IMR-90 (cell line): ENCODE measurements around the gene RAB25. TPM values are rescaled to one million over a fixed set of nuclear protein-coding genes. Genes with fewer than 3 reads are reported as not detected.

Experiments
- ATAC-seq: fragments of 200-7000 bp; cut with Tn5 transposase; 2 replicates; pipeline ENCODE4 v1.9.1; 2020; ENCODE audit warnings: low read depth, mild to moderate bottlenecking, moderate library complexity
- BruUV-seq: library from RNA; stranded (reverse); fragments of 400-500 nt; replicated peaks from 2 replicates; lab custom pipeline; 2021; lab: Mats Ljungman, UMichigan
- CTCF ChIA-PET: fragments of 300-600 bp; formaldehyde crosslinking; extraction: SDS; loops from one replicate; lab custom pipeline; 2021; ENCODE audit warnings: antibody characterized with exemption; lab: Yijun Ruan, JAX
- POLR2A ChIA-PET: fragments of 300-600 bp; sonication (Branson Sonifier 250); formaldehyde crosslinking; loops from one replicate; lab custom pipeline; 2022; ENCODE audit warnings: antibody characterized with exemption; ENCODE audit not compliant: unreplicated experiment; lab: Charles Lee
- DNase-seq: peaks from one replicate; pipeline ENCODE4 v3.0.0; 2013
- H2AFZ ChIP-seq: replicated peaks from 2 replicates; pipeline ENCODE3; 2013; ENCODE audit warnings: low read length, mild to moderate bottlenecking; ENCODE audit not compliant: poor library complexity
- H2AK5ac ChIP-seq: 2 replicates; pipeline ENCODE4 v1.6.1; 2013; ENCODE audit warnings: low read depth, low read length, inconsistent platforms
- H2AK9ac ChIP-seq: replicated peaks from 2 replicates; pipeline ENCODE3; 2013; ENCODE audit warnings: mild to moderate bottlenecking, low read depth, low read length, moderate library complexity; ENCODE audit not compliant: poor library complexity
- H2BK120ac ChIP-seq: 2 replicates; pipeline ENCODE4 v1.6.1; 2013; ENCODE audit warnings: low read depth, low read length, inconsistent platforms
- H2BK15ac ChIP-seq: 3 replicates; pipeline ENCODE4 v1.6.1; 2013; ENCODE audit warnings: low read depth, low read length, inconsistent platforms
- H2BK20ac ChIP-seq: 2 replicates; pipeline ENCODE4 v1.6.1; 2013; ENCODE audit warnings: low read depth, mild to moderate bottlenecking, inconsistent platforms, low read length, moderate library complexity
- H2BK5ac ChIP-seq: 2 replicates; pipeline ENCODE4 v1.6.1; 2013; ENCODE audit warnings: mild to moderate bottlenecking, low read depth, low read length, inconsistent platforms; ENCODE audit not compliant: poor library complexity, severe bottlenecking
- H3K14ac ChIP-seq: replicated peaks from 2 replicates; pipeline ENCODE4 v1.6.1; 2013; ENCODE audit warnings: low read depth, low read length, inconsistent platforms
- H3K18ac ChIP-seq: 2 replicates; pipeline ENCODE4 v1.6.1; 2013; ENCODE audit warnings: low read depth, low read length, control low read depth
- H3K23ac ChIP-seq: 2 replicates; pipeline ENCODE4 v1.6.1; 2013; ENCODE audit warnings: low read depth, low read length, inconsistent platforms
- H3K27ac ChIP-seq: 2 replicates; pipeline ENCODE4 v1.5.1; 2013; ENCODE audit warnings: mild to moderate bottlenecking, control low read depth, low read length; ENCODE audit not compliant: insufficient read depth
- H3K27me3 ChIP-seq: 2 replicates; pipeline ENCODE4 v1.6.1; 2013; ENCODE audit warnings: low read length; ENCODE audit not compliant: control insufficient read depth, insufficient read depth
- H3K36me3 ChIP-seq: 2 replicates; pipeline ENCODE4 v1.6.1; 2013; ENCODE audit warnings: low read length, mixed read lengths; ENCODE audit not compliant: control insufficient read depth, insufficient read depth
- H3K4ac ChIP-seq: 2 replicates; pipeline ENCODE4 v1.6.1; 2013; ENCODE audit warnings: low read depth, low read length, inconsistent platforms
- H3K4me1 ChIP-seq: 2 replicates; pipeline ENCODE4 v1.6.1; 2013; ENCODE audit warnings: low read length, mixed read lengths; ENCODE audit not compliant: control insufficient read depth, insufficient read depth
- H3K4me2 ChIP-seq: 2 replicates; pipeline ENCODE4 v1.6.1; 2013; ENCODE audit warnings: low read depth, mild to moderate bottlenecking, control low read depth, low read length, moderate library complexity
- H3K4me3 ChIP-seq: 2 replicates; pipeline ENCODE4 v1.5.1; 2013; ENCODE audit warnings: low read depth, mild to moderate bottlenecking, control low read depth, low read length, moderate library complexity; ENCODE audit not compliant: insufficient read depth
- H3K56ac ChIP-seq: 2 replicates; pipeline ENCODE4 v1.6.1; 2013; ENCODE audit warnings: low read length, inconsistent platforms; ENCODE audit not compliant: insufficient read depth; ENCODE audit errors: extremely low read depth
- H3K79me1 ChIP-seq, 2 experiments: 2 replicates each; pipeline ENCODE4 v1.6.1; 2013; ENCODE audit warnings: low read length in 2 of 2, inconsistent platforms in 1 of 2, low read depth in 1 of 2
- H3K9ac ChIP-seq: 2 replicates; pipeline ENCODE4 v1.6.1; 2013; ENCODE audit warnings: low read depth, low read length, control low read depth
- H3K9me1 ChIP-seq: 2 replicates; pipeline ENCODE4 v1.6.1; 2013; ENCODE audit warnings: low read length, inconsistent platforms; ENCODE audit not compliant: insufficient read depth
- H3K9me3 ChIP-seq: 2 replicates; pipeline ENCODE4 v1.6.1; 2013; ENCODE audit warnings: low read length; ENCODE audit not compliant: control insufficient read depth, insufficient read depth
- H4K20me1 ChIP-seq: 2 replicates; pipeline ENCODE4 v1.6.1; 2013; ENCODE audit warnings: low read length, inconsistent platforms; ENCODE audit not compliant: insufficient read depth
- H4K5ac ChIP-seq: 2 replicates; pipeline ENCODE4 v1.6.1; 2013; ENCODE audit warnings: mild to moderate bottlenecking, low read depth, low read length, control low read depth
- H4K8ac ChIP-seq, 2 experiments: 2 replicates each; pipeline ENCODE4 v1.6.1; 2013; ENCODE audit warnings: low read depth in 2 of 2, low read length in 2 of 2, control low read depth in 1 of 2, inconsistent platforms in 1 of 2
- H4K91ac ChIP-seq: 2 replicates; pipeline ENCODE4 v1.6.1; 2013; ENCODE audit warnings: low read depth, low read length, inconsistent platforms; ENCODE audit not compliant: insufficient read depth
- BHLHE40 ChIP-seq: fragments of 150-350 bp; IDR thresholded peaks from 2 replicates; pipeline ENCODE4 v1.6.1; 2016; ENCODE audit warnings: mild to moderate bottlenecking, low read depth, low read length
- CEBPB ChIP-seq: IDR thresholded peaks from 2 replicates; pipeline ENCODE4 v1.6.1; 2012; ENCODE audit warnings: low read depth, low read length, improper control_type of control experiment
- ELK1 ChIP-seq: fragments of 150-350 bp; IDR thresholded peaks from 2 replicates; pipeline ENCODE4 v1.6.1; 2016; ENCODE audit warnings: low read depth, mild to moderate bottlenecking, low read length, moderate library complexity, borderline replicate concordance
- FOS ChIP-seq: fragments of 150-350 bp; IDR thresholded peaks from 2 replicates; pipeline ENCODE4 v1.6.1; 2016; ENCODE audit warnings: low read depth, low read length
- MAFK ChIP-seq: IDR thresholded peaks from 2 replicates; pipeline ENCODE4 v1.6.1; 2012; ENCODE audit warnings: low read depth, low read length, improper control_type of control experiment
- MAZ ChIP-seq: IDR thresholded peaks from 2 replicates; pipeline ENCODE4 v1.6.1; 2012; ENCODE audit warnings: low read depth, mild to moderate bottlenecking, low read length, improper control_type of control experiment, moderate library complexity, borderline replicate concordance
- NFE2L2 ChIP-seq: fragments of 150-350 bp; IDR thresholded peaks from 2 replicates; pipeline ENCODE4 v1.6.1; 2016; ENCODE audit warnings: low read depth, mild to moderate bottlenecking, low read length
- POLR2A ChIP-seq: IDR thresholded peaks from 2 replicates; pipeline ENCODE4 v1.6.1; 2012; ENCODE audit warnings: mild to moderate bottlenecking, low read depth, low read length
- RAD21 ChIP-seq: IDR thresholded peaks from 2 replicates; pipeline ENCODE4 v1.6.1; 2012; ENCODE audit warnings: low read length, improper control_type of control experiment
- RCOR1 ChIP-seq: IDR thresholded peaks from 2 replicates; pipeline ENCODE4 v1.6.1; 2012; ENCODE audit warnings: mild to moderate bottlenecking, low read length, improper control_type of control experiment; ENCODE audit not compliant: insufficient replicate concordance
- RFX5 ChIP-seq: IDR thresholded peaks from 2 replicates; pipeline ENCODE4 v1.8.0; 2012; ENCODE audit warnings: low read depth, mild to moderate bottlenecking, low read length, moderate library complexity
- SMC3 ChIP-seq: fragments of 150-350 bp; IDR thresholded peaks from 2 replicates; pipeline ENCODE4 v1.6.1; 2016; ENCODE audit warnings: low read depth, mild to moderate bottlenecking, antibody characterized with exemption, low read length, moderate library complexity
- WGBS, 2 experiments: methylation state at CpG; one replicate each; pipeline versions ENCODE4 v1.1.5 to v1.1.7; 2013; ENCODE audit warnings: missing lambda C conversion rate in 2 of 2; ENCODE audit not compliant: insufficient read length in 1 of 2; ENCODE audit errors: extremely low coverage in 2 of 2; 5-methylcytosine and 5-hydroxymethylcytosine counted together
- dilution Hi-C: fragments of 300-500 bp; cut with HindIII; formaldehyde crosslinking; loops from one replicate; pipeline ENCODE4 v1.14.3; 2018; ENCODE audit warnings: low sequenced_read_pairs; ENCODE audit not compliant: unreplicated experiment
- in situ Hi-C: fragments of 300-500 bp; cut with MboI; formaldehyde crosslinking; loops from 3 replicates; pipeline ENCODE4 v1.14.3; 2019; ENCODE audit warnings: low sequenced_read_pairs, inconsistent platforms, mixed read lengths
- intact Hi-C: fragments of 100-400 bp; cut with micrococcal nuclease; formaldehyde crosslinking; loops from 2 replicates; pipeline ENCODE4 v1.10.0; 2022
- polyA plus RNA-seq, 3 experiments: library from polyadenylated mRNA; depleted of rRNA; stranded (reverse); fragments of >200 nt; gene quantifications; 2 replicates each; pipeline ENCODE4 v1.2.3, GENCODE V29; 2012; ENCODE audit warnings: low replicate concordance in 1 of 3
- total RNA-seq: library from RNA; depleted of rRNA; stranded (reverse); fragments of >200 nt; gene quantifications from 2 replicates; pipeline ENCODE4 v1.2.3, GENCODE V29; 2012
- TF ChIP-seq, protein P1 (sequence below): conservative IDR thresholded peaks from 2 replicates; pipeline ENCODE4 v1.5.1; 2012; ENCODE audit warnings: mild to moderate bottlenecking, low read depth, low read length, improper control_type of control experiment

The RAB25 gene
- total and polyA plus RNA-seq, 2 of the 4 experiments (the other 2 are of a cell fraction), result not detected

- Histone ChIP-seq H2BK5ac (no peak overlapping the region), H2BK15ac (no peak overlapping the region), H2BK20ac (no peak overlapping the region), H2BK120ac (no peak overlapping the region), H3K4ac (no peak overlapping the region), H4K8ac (no peak overlapping the region), H3K9me1 (peaks cover 7% of the 10 kb centered on the region), H3K9ac (no peak overlapping the region), H3K18ac (no peak overlapping the region), H2AK9ac (no peak overlapping the region), H3K23ac (no peak overlapping the region), H3K14ac (no peak overlapping the region), H3K4me3 (no peak overlapping the region), H4K20me1 (no peaks in the 10 kb centered on the region), H3K27ac (no peak overlapping the region), H2AK5ac (no peak overlapping the region), H4K91ac (no peak overlapping the region), H3K56ac (no peak overlapping the region), H3K4me1 (0 out of 2 replicates have a peak, but pooled peaks cover 1% of the 10 kb centered on the region), H4K5ac (no peak overlapping the region), H3K4me2 (no peak overlapping the region), H2AFZ (no peak overlapping the region), H3K36me3 (no peaks in the 10 kb centered on the region), H3K79me1 (no peaks in the 10 kb centered on the region), H3K27me3 (no peaks in the 10 kb centered on the region), H3K9me3 (no peaks in the 10 kb centered on the region)
- TF ChIP-seq RCOR1, result no peak
- TF ChIP-seq MAZ, result no peak
- TF ChIP-seq BHLHE40, result no peak
- no peak for TF ChIP-seq CEBPB
- TF ChIP-seq POLR2A, result no peak
- TF ChIP-seq NFE2L2, result no peak
- TF ChIP-seq FOS, result no peak
- TF ChIP-seq RFX5, result no peak
- TF ChIP-seq SMC3, result no peak
- TF ChIP-seq MAFK, result no peak
- no peak for TF ChIP-seq ELK1
- TF ChIP-seq RAD21, result no peak
- TF ChIP-seq, protein P1, sequence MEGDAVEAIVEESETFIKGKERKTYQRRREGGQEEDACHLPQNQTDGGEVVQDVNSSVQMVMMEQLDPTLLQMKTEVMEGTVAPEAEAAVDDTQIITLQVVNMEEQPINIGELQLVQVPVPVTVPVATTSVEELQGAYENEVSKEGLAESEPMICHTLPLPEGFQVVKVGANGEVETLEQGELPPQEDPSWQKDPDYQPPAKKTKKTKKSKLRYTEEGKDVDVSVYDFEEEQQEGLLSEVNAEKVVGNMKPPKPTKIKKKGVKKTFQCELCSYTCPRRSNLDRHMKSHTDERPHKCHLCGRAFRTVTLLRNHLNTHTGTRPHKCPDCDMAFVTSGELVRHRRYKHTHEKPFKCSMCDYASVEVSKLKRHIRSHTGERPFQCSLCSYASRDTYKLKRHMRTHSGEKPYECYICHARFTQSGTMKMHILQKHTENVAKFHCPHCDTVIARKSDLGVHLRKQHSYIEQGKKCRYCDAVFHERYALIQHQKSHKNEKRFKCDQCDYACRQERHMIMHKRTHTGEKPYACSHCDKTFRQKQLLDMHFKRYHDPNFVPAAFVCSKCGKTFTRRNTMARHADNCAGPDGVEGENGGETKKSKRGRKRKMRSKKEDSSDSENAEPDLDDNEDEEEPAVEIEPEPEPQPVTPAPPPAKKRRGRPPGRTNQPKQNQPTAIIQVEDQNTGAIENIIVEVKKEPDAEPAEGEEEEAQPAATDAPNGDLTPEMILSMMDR, result no peak
- CTCF ChIA-PET, result interaction anchor here (0.6 to 1.1 kb wide), 3 partner anchors 16 to 40 kb away, joined by 4 to 5 read pairs (median 4); no protein-coding TSS in a partner anchor
- dilution Hi-C loops (no loop called here), in situ Hi-C loops (no loop called here), intact Hi-C loops (loop anchor here (1.0 to 2.0 kb wide), 2 partner anchors 26 to 40 kb away; partner anchors contain the start of gene UBQLN4)
- BruUV-seq, result no TSS peak
- no peak for ATAC-seq
- no peak for DNase-seq
- POLR2A ChIA-PET, result no interaction called here
- WGBS, 2 experiments, result no CpG with 5 or more reads among the region's 4 CpGs
These were observed 34.4 kb upstream of the RAB25 start for GRCh38 chr1:156026588-156026987.
